ES-I3 (cell line): ENCODE data around the gene UGT1A6.
"Not testable (repeated sequence)": the region's sequence is repeated elsewhere in the genome, so short reads cannot be mapped to it uniquely, and the experiment has no call there.

Source experiments
- H3K36me3 ChIP-seq: 2 replicates; pipeline ENCODE4 v1.6.1; 2013; ENCODE audit warnings: mild to moderate bottlenecking, low read length, control low read depth, moderate library complexity; ENCODE audit not compliant: insufficient read depth
- H3K4me1 ChIP-seq: 2 replicates; pipeline ENCODE4 v1.6.1; 2013; ENCODE audit warnings: mild to moderate bottlenecking, control low read depth, low read length; ENCODE audit not compliant: insufficient read depth
- H3K9ac ChIP-seq: 2 replicates; pipeline ENCODE4 v1.6.1; 2013; ENCODE audit warnings: low read depth, mild to moderate bottlenecking, low read length, moderate library complexity
- H3K9me3 ChIP-seq: 2 replicates; pipeline ENCODE4 v1.6.1; 2013; ENCODE audit warnings: mild to moderate bottlenecking, low read length, moderate library complexity; ENCODE audit not compliant: control insufficient read depth, insufficient read depth

UGT1A6 gene

DNA sequence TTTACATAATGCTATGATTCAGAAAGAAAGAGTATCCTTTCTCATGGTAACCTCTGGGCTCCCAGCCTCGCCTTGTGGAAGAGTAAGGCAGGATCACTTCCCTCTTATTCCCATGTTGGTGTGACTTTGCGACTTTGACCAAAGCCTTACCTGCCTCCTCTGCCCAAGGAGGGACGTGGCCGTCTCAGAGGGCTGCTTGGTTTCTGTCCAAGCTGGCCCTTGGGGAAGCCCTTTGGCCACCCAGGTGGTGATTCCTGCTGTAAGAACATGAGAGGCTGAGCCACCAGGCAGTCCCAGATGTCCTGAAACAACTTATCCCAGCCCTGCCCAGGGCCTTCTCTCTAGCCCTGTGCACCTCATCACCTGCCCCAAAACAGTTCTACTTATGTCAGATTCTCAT lies 6.0 kb downstream of the UGT1A6 start:
- no peaks in the 10 kb centered on the region; the same call in 1 of the 2 replicates for H3K4me1 ChIP-seq
- H3K9me3 ChIP-seq = no peaks in the 10 kb centered on the region
- no peak overlapping the region for H3K9ac ChIP-seq
- H3K36me3 ChIP-seq = no peaks in the 10 kb centered on the region

DNA sequence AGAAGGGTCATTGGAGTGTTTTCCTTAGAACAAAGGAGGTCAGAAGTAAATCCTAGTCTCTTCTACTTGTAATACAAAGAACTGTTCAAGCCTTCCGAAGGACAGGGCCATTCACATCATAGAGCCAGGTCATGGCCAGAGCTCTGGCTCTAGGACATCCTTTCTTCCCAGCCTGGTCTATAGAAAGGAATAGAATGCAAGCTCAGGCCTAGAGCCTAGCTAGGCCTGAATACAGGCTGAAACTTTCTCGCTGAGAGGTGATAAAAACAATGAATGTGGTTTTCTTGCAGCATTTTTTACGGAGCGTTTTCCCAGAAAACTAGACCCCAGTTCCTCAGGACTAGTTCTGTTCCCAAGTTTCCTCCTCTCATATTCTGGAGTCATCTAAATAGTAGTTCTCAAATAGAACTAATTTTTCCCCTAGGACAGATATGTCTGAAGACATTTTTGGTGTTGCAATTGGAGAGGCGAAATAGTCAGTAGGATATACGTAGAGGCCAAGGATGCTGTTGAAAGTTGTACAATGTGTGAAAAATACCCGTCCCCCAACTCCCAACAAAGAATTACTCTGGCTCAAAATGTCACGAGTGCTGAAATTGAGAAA lies 6.8 kb downstream of the UGT1A6 start:
- H3K9me3 ChIP-seq = no peaks in the 10 kb centered on the region

DNA sequence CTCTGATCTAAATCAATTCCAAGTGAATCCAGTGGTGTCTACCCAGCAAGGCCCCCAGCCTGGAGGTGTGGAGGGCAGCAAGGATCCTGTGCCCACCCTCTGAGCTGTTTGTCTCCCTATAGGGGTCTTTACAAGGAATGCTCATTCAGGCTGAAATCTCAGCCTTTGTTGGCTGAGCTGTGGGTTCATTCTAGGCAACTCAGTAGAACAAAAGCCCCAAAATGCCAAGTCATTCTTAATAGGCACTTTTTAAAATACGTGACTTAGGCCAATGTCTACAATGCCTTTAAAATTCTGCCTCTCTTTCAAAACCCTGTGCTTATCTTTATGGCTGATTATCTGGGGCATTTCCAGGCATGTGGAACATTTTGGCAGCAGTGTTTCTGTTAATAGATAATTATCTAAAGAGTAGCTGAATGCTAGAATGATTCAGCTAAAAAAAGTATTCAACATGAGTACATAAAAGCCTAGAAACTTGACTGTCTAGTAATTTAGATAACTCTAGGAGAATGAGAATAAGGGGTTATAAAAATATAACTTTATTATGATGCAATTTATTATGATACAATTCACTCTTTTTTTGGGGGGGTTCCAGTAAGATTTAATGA lies 7.4 kb downstream of the UGT1A6 start:
- Histone ChIP-seq H3K4me1 (no peaks in the 10 kb centered on the region; the same call in 1 of the 2 replicates), H3K9ac (no peak overlapping the region)

More for the DNA sequence above, 6.8 kb downstream of the UGT1A6 start:
- Histone ChIP-seq H3K36me3 (no peaks in the 10 kb centered on the region), H3K9ac (no peak overlapping the region), H3K4me1 (no peaks in the 10 kb centered on the region; the same call in 1 of the 2 replicates)

DNA sequence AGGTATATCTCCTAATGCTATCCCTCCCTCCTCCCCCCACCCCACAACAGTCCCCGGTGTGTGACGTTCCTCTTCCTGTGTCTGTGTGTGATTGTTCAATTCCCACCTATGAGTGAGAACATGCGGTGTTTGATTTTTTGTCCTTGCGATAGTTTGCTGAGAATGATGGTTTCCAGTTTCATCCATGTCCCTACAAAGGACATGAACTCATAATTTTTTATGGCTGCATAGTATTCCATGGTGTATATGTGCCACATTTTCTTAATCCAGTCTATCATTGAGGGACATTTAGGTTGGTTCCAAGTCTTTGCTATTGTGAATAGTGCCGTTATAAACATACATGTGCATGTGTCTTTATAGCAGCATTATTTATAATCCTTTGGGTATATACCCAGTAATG lies 8.2 kb downstream of the UGT1A6 start:
- H3K36me3 ChIP-seq, H3K9me3 ChIP-seq, H3K4me1 ChIP-seq: not testable (repeated sequence)

More for the DNA sequence above, 7.4 kb downstream of the UGT1A6 start:
- H3K9me3 ChIP-seq = no peaks in the 10 kb centered on the region
- no peaks in the 10 kb centered on the region for H3K36me3 ChIP-seq

DNA sequence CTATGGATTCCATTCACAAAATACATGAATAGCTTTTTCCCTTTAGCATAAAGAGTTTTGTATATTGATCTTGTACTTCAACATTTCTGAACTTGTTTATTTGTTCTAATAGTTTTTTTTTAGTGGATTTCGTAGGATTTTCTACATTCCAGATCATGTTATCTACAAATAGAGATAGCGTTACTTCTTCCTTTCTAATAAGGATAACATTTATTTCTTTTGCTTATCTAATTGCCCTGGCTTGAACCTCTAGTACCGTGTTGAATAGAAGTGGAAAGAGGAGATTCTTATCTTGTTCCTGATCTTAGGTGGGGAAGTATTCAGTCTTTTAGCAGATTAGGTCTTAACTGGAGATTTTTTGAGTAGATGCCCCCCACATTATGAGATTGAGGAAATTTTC lies 9.5 kb downstream of the UGT1A6 start:
- H3K4me1 ChIP-seq = no peaks in the 10 kb centered on the region; the same call in 1 of the 2 replicates
- no peak overlapping the region for H3K9ac ChIP-seq
- no peaks in the 10 kb centered on the region for H3K36me3 ChIP-seq
- no peaks in the 10 kb centered on the region for H3K9me3 ChIP-seq

More for the DNA sequence above, 8.2 kb downstream of the UGT1A6 start:
- not testable (repeated sequence) for H3K9ac ChIP-seq

DNA sequence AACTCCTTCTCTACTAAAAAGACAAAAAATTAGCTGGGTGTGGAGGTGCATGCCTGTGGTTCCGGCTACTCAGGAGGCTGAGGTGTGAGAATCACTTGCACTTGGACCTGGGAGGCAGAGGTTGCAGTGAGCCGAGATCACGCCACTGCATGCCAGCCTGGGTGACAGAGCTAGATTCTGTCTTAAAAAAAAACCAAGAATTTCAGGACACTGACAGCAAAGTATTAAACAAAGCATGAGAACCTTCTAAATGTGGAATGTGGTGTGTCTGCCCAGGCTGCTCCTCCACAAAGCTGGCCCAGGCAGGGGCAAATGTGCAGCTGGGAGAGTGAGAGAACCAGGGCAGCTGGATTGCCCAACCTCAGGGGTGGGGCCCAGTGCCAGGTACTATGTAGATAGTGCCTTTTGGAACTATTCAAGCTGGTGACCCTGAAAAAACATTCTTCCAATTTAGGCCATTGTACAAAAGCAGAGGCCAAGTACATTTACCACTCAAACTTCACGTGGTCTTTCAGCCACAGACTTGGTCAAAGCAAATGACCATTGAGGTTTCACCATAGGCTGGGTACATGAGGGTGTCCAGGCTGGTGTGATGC lies 13.3 kb downstream of the UGT1A6 start:
- H3K36me3 ChIP-seq = no peaks in the 10 kb centered on the region
- H3K4me1 ChIP-seq = no peaks in the 10 kb centered on the region; the same call in 1 of the 2 replicates
- H3K9me3 ChIP-seq = no peaks in the 10 kb centered on the region
- no peak overlapping the region for H3K9ac ChIP-seq

DNA sequence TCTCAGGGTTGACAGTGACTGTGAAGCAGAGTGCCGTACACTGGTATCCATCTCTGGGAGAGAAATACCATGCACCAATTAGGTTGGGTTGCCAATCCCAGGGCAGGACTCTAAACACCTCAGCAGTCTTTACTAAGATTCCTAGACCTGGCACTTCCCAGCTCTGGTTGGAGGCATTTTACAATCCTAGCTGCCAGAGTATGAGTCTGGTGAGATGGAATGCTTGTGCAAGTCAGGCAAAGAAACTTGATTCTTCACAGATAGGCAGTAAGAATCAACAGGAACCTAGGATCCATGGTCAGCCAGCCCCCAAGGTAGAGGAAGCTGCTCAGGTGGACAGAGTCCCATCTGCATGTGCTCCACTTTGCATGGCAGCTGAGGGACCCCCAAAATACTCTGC lies 14.0 kb downstream of the UGT1A6 start:
- Histone ChIP-seq H3K36me3 (no peaks in the 10 kb centered on the region), H3K9me3 (no peaks in the 10 kb centered on the region), H3K4me1 (no peaks in the 10 kb centered on the region; the same call in 1 of the 2 replicates), H3K9ac (no peak overlapping the region)

DNA sequence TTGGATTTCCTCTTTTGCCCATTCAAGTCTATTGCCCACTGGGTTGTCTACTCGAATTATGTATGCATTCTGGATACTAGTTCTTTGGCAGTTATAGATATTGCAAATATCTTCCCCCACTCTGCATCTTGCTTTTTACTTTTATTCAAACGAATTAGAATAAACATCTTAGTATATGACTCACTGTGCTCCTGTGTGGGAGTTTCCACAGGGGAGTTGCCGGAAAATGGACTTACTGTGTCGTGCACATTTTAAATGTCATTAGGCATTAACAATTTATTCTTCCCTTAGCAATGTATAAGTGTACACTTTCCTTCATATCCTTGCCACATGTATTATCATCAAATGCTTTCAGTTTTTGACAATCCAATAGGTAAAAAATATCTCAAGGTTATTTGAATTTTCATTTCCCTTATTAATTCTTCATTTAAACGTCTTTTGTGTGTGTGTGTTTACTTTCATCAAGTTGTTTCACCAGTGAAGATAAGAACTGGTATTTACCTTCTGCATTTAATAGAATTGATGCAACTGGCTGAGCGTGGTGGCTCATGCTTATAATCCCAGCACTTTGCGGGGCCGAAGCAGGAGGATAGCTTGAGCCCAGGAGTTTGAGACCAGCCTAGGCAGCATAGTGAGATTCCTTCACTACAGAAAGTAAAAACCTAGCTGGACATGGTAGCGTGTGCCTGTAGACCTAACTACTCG lies 15.4 kb downstream of the UGT1A6 start:
- Histone ChIP-seq H3K36me3 (no peaks in the 10 kb centered on the region), H3K9me3 (no peaks in the 10 kb centered on the region), H3K4me1 (no peaks in the 10 kb centered on the region; the same call in 1 of the 2 replicates)

DNA sequence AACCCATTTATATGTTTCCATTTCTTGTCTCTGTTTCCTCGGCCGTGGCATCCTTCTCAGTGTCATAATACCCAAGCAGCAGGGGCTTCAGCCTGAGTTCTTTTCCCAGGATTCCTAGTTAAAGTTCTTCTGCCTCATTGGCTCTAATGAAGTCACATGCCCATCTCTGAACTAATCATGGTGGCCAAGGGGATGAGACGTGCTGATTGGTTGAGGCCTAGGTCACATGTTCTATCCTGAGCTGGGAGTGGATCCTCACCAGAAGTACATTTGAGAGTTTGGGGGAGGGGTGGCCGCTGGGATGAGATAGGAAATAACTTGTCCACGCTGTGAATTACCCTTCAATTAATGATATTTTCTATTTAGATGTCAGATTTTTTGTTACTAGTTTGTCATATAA lies 16.3 kb downstream of the UGT1A6 start:
- no peak overlapping the region for H3K9ac ChIP-seq
- no peaks in the 10 kb centered on the region for H3K9me3 ChIP-seq
- H3K36me3 ChIP-seq = no peaks in the 10 kb centered on the region
- H3K4me1 ChIP-seq = no peaks in the 10 kb centered on the region; the same call in 1 of the 2 replicates

More for the DNA sequence above, 15.4 kb downstream of the UGT1A6 start:
- H3K9ac ChIP-seq = no peak overlapping the region

DNA sequence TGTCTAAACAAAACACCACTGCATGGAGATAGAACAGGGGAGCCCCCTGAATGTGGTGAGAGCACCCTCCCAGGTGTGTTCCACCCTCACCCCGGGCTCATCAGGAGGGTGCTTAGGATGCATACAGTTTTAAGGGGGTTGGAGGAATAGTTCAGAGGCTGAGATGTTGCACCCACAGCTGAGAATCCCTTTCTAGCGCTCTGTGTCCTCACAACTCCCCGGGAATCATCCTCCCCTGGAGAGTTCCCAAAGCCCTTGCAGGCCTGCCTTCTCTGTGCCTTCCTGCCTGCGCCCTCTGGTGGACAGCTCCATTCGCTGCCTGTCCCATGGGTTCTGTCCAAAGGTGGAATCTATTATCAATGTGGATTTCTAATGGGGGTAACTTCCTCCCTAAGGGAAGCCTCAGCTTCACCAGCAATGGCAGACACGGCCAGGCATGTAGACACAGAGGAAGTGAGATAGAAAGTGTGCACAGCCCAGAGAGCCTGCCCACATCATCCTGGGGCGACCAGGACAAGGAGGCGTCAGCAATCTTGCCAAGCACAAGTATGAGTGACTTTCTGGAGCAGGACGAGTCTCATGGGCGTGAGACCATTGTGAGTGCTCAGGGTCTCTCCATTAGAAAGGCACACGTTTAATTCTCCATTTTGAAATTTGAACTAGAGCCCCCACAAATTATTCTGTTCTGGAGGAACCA lies 18.8 kb downstream of the UGT1A6 start:
- Histone ChIP-seq H3K9ac (no peak overlapping the region), H3K36me3 (no peaks in the 10 kb centered on the region), H3K4me1 (no peaks in the 10 kb centered on the region; the same call in 1 of the 2 replicates)

DNA sequence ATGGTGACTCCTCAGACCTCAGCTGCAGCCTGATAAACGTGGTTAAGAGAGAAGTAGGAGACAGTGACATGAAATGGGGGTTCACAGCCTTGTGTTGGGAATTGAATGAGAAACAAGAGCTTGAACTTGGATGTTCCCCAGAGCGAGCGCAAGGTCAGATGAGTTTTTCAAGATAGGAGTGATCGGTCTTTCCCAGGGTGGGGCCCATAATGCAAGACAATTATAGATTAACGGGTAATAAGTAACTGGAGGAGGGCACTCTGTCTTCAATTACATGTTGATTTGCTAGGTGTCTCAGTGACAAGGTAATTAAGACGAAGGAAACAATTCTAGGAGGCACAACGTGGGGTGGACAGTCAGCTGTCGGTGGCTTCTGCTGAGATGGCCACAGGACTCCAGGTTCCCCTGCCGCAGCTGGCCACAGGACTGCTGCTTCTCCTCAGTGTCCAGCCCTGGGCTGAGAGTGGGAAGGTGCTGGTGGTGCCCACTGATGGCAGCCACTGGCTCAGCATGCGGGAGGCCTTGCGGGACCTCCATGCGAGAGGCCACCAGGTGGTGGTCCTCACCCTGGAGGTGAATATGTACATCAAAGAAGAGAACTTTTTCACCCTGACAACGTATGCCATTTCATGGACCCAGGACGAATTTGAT lies 20.0 kb downstream of the UGT1A6 start, which contains the start of gene UGT1A5:
TSS of gene UGT1A5 (plus strand) at position 297 of the 651 bp plus-strand sequence. CDS start at position 382, 85 bp downstream.
- Histone ChIP-seq H3K9ac (no peak within 1 kb of the TSS), H3K9me3 (no peaks in the 10 kb centered on the region), H3K4me1 (no peaks in the 10 kb centered on the region; the same call in 1 of the 2 replicates), H3K36me3 (no peaks in the 10 kb centered on the region)

More for the DNA sequence above, 18.8 kb downstream of the UGT1A6 start:
- no peaks in the 10 kb centered on the region for H3K9me3 ChIP-seq

DNA sequence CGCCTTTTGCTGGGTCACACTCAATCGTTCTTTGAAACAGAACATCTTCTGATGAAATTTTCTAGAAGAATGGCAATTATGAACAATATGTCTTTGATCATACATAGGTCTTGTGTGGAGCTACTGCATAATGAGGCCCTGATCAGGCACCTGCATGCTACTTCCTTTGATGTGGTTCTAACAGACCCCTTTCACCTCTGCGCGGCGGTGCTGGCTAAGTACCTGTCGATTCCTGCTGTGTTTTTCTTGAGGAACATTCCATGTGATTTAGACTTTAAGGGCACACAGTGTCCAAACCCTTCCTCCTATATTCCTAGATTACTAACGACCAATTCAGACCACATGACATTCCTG lies 20.5 kb downstream of the UGT1A6 start:
- Histone ChIP-seq H3K36me3 (no peaks in the 10 kb centered on the region), H3K9me3 (no peaks in the 10 kb centered on the region), H3K9ac (no peak overlapping the region)

DNA sequence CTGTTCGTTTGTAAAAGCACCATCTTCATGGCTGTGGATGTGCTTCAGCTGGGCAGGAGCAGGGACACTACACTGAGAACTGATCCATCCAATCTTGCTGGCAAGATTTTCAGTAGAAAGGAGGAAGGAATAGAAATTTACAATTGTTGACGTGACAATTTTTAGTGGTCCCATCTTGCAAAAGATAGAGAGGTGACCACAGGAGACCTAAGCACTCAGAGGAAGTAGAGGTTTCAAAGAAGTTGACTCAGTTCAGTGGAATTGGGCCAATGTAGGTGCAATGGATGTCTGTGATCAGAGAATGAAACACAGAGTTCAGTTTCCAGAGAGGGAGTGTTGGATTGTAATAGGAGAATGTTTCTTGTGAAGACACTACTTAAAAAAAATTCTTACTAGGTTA lies 21.4 kb downstream of the UGT1A6 start:
- no peaks in the 10 kb centered on the region for H3K9me3 ChIP-seq

More for the DNA sequence above, 20.5 kb downstream of the UGT1A6 start:
- H3K4me1 ChIP-seq = no peaks in the 10 kb centered on the region; the same call in 1 of the 2 replicates

More for the DNA sequence above, 21.4 kb downstream of the UGT1A6 start:
- Histone ChIP-seq H3K36me3 (no peaks in the 10 kb centered on the region), H3K9ac (no peak overlapping the region), H3K4me1 (no peaks in the 10 kb centered on the region; the same call in 1 of the 2 replicates)
